LNCaP clone FGC (cell line): Measurements from ENCODE around the gene ITGA11.

Experiments
- DNase-seq: peaks from one replicate; pipeline ENCODE4 v3.0.0-alpha.2; 2011; ENCODE audit warnings: low read depth
- H3K4me3 ChIP-seq: 2 replicates; pipeline ENCODE4 v1.5.1; 2011; ENCODE audit warnings: mild to moderate bottlenecking, low read depth, low read length, control low read depth
- TF ChIP-seq, protein P1 (sequence below): IDR thresholded peaks from 2 replicates; pipeline ENCODE4 v1.5.1; 2012; ENCODE audit warnings: mild to moderate bottlenecking; ENCODE audit not compliant: control insufficient read depth, insufficient read depth; ENCODE audit errors: extremely low read depth

ITGA11 gene

DNA sequence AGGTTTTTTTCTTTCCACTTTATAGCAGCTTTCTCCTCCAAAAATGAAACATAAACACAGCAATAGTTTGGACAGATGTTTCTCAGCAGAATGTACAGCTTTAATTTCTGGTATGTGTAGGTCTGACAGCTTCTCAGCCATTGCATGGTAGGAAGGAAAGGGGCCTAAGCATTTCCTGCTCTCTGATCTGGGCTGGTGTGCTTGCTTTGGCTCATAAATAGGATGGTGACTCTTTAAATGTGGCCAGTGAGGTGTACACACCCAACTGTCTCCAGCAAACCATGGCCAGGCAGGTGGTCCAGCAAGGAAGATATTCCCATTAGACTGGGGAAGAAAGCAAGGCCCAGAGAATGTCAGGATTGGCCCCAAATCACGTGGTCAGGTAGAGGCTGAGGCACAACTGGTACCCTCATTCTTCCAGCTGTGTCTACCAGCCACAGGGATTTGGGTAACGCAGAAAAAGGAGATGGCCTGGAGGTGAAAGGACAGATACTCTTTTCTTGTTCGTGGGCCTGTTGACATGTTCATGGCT lies 52.1 kb downstream of the ITGA11 start:
- TF ChIP-seq, protein P1, sequence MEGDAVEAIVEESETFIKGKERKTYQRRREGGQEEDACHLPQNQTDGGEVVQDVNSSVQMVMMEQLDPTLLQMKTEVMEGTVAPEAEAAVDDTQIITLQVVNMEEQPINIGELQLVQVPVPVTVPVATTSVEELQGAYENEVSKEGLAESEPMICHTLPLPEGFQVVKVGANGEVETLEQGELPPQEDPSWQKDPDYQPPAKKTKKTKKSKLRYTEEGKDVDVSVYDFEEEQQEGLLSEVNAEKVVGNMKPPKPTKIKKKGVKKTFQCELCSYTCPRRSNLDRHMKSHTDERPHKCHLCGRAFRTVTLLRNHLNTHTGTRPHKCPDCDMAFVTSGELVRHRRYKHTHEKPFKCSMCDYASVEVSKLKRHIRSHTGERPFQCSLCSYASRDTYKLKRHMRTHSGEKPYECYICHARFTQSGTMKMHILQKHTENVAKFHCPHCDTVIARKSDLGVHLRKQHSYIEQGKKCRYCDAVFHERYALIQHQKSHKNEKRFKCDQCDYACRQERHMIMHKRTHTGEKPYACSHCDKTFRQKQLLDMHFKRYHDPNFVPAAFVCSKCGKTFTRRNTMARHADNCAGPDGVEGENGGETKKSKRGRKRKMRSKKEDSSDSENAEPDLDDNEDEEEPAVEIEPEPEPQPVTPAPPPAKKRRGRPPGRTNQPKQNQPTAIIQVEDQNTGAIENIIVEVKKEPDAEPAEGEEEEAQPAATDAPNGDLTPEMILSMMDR, result no peak
- no peak for DNase-seq
- H3K4me3 ChIP-seq, result no peak overlapping the region

DNA sequence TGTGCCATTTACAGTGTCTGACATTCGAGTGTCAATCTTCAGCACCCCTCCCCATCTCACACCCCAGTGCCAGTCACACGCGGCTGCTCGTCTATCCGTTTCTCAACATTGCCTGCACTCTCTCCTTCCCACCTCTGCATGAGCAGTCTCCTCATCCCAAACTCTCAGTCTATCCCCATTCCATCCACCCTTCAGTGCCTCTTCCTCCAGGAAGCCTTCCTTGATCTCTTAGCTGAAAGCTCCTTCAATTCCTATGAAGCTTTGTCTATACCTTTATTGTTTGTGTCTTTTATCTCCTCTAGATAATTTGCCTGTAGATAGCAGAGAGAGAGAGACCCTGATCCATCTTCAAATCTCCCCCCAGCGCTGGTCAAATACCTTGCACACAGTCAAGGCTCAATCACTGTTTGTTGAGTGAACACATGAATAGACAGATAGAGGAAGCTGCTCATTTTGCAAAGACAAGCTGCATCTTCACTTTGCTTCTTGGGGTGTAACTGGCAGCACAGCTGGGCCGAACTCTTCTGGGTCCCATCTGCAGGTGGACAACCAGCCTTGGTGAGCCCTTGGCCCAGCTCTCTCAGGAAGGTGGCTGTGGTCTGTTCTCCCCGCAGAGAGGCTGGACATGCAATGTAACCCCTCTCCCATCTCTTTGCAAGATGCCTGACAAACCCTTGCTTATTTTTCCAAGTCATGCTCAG lies 52.8 kb downstream of the ITGA11 start:
- no peak overlapping the region for H3K4me3 ChIP-seq
- TF ChIP-seq, protein P1, result no peak
- DNase-seq, result no peak

DNA sequence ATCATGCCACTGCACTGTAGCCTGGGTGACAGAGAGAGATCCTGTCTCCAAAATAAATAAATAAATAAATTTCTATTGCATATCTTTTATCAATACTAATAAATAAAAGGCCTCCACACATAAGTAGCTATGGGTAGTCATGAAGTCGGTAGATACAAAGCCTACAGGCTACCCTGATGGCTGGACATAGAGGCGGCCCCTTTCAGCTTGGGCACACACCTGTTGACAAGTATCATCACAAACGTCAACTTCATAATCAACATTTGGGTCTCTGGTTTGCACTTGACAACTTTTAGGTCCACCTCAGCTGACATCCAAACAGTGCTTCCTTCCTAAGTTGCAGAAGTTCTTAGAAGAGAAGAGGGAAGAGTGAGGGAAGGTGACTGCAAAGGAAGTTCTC lies 53.4 kb downstream of the ITGA11 start:
- TF ChIP-seq, protein P1, result no peak
- DNase-seq, result no peak
- no peak overlapping the region for H3K4me3 ChIP-seq

DNA sequence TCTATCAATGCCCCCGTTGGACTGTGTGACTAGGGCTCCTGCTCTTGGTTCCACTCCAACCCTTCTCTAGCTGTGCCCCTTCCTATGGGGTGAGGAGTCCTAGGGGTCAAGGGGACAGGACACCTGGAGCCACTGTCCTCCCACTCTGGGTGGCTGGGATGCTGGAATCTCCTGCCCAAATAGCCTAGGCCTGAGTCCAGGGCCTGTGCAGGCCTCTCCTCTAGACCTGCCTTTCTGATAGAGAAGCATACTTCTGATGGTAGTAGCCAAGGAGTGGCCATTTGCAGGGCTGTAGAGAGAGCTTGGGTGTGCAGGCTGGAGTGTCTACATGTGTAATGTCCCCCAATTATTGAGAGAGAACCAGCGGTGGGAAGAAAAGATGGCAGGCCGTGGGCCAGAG lies 54.2 kb downstream of the ITGA11 start:
- DNase-seq, result no peak
- TF ChIP-seq, protein P1, result no peak
- H3K4me3 ChIP-seq, result no peak overlapping the region

DNA sequence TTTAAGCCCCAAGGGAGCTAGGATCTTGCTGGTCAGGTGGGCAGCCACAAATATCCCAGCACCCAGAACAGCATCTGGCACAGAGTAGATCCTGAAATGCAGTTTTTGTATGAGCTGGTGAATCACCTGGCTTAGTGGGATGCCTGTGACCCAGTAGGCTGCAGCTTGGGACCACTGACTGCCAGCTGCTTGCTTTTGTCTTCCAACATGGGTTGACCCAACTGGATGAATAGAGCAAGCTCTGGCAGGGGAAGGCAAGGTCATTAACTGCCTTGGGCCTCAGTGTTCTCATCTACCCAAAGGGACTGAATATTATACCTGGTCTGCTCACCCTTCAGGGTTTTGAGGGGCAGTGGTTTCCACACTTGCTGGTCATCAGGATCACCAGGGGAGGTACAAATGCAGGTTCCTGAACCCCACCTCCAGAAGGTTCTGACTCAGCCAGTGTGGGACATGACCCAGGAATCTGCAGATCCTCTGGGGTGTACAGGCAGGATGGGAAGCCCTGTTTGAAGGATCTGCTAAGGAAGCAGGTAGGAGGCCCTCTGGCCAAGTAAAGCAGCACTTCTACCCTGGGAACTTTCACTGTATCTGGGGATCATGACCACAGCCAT lies 55.4 kb downstream of the ITGA11 start:
- TF ChIP-seq, protein P1, result no peak
- H3K4me3 ChIP-seq, result no peak overlapping the region
- DNase-seq, result no peak

DNA sequence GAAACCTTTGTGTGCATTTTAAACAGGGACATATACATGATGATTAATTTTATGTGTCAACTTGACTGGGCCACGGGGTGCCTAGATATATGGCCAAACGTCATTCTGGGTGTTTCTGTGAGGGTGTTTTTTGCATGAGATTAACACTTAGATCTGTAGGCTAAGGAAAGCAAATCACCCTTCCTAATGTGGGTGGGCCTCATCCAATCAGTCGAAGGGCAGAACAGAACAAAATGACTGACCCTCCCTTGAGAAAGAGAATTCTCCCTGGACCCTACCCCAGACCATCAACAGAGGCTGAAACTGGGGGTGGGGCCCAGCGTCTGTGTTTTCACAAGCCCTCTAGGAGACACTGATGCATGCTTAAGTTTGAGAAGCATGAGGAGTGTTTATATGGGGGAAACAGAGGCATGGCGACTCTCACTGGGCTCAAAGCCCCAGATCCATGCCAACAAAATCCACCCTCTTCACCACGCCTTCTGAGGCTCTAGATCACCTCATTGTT lies 56.2 kb downstream of the ITGA11 start:
- no peak overlapping the region for H3K4me3 ChIP-seq
- TF ChIP-seq, protein P1, result no peak
- DNase-seq, result no peak
